Activated CD8-positive, alpha-beta memory T cell treated with anti-CD3 and anti-CD28 coated beads, Interleukin-2, amount 50 U/mL, for 24 hours (primary cell): ENCODE measurements around the gene TAP2.

Source experiments
- DNase-seq: peaks from one replicate; pipeline ENCODE4 v3.0.0-alpha.2; 2020; ENCODE audit errors: extremely low read depth

TAP2 gene

DNA sequence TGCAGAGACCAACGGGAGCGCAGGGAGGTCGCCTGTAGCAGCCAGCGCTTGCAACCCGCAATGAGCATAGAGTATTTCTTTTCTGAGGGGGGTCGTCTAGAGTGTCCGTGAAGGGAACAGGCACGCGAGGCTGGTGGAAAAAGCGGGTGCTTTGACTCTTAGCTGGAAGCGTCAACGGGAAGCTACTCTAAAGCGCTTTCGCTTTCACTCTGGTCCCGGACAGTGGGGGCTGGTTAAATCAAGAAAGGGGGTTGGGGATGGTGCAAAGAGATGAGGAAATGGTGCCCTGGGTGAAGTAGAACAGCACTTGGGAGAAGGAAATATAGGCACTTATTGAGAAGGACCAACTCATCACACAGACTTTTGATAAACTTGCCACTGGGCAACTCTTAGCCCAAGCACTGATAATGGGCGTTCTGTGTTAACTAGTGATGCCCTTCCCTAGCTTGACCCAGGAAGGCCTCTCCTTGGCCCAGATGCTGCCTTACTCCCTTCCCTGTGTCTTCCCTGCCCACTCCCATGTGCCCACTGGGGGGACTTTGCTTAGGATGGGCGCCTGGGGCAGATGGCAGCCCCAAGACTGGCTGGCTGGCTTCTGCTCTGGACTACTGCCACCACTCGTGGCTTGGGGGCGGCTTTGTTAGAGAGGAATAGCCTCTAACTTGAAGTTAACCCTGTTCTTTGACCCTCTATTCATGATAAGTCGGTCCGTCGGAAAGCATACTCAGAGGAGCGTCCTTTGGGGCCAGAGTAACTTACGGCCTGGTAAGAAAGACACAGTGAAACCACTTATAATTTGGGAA lies 16.0 kb upstream of the TAP2 start:
- no peak for DNase-seq

GRCh38 chr6:32853541-32854375 lies 15.2 kb upstream of the TAP2 start, which contains the start of the genes PSMB9 and TAP1:
Gene PSMB9 (plus strand): TSS chr6:32854192. CDS start chr6:32854230, 38 bp downstream.
Gene TAP1 (minus strand): TSS chr6:32853704. CDS start chr6:32853636, 68 bp downstream.
- DNase-seq = peak; percentile 88

- no peak for DNase-seq
These were observed 14.5 kb upstream of the TAP2 start for GRCh38 chr6:32852844-32853540.

DNA sequence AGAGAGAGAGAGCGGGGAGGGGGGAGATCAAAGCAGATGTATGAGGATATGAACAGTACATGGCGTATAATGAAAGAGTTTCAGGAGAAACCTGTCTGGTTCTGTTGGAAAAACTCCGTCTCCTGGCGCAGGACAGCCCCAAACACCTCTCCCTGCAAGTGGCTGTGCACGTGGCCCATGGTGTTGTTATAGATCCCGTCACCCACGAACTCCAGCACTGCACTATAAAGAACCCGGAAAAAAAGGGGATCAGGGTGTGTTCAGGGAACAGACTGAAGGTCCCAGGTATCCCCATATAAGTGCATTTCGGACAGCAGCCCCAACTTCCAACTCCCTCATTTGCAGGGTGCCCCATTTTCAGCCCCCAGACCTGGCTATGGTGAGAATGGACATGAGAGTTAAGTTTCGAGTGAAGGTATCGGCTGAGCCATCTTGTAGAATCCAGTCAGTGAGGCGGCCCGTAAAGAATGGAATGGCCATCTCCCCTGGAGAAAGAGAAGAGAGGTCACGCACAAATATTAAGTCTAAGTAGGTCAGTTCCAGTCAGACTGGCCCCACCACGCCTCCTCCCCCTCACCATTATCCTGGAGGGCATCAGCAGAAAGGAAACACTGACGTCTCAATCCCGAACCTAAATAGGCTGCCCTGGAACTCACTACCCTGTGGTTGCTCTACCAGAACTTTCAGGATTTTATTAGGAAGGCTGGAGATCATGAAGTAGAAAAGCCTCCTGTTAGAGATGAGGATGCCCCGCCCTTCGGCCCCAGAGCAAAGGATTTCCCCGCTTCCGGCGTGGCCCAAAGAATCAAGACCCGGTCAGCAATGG lies 13.7 kb upstream of the TAP2 start:
- DNase-seq = no peak

DNA sequence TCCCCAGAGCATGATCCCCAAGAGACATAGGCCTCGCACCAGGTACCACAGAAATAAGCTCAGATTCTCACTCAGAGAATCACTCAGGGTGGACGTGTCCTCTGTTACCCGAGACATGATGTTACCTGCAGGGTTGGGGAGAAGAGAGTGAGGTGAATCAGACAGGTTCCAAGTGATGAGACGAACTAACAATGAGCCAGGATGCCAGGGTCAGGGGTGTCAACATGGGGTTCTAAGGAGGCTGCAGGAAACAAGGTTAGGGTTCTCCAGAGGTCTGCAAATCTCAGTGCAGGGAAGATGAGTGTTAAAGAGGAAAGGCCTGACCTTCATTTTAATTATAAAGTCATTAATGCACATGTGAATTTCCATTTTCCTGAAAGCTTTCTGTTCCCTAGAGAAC lies 12.5 kb upstream of the TAP2 start:
- no peak for DNase-seq

- DNase-seq = no peak
These were observed 10.6 kb upstream of the TAP2 start for GRCh38 chr6:32849126-32849525.

DNA sequence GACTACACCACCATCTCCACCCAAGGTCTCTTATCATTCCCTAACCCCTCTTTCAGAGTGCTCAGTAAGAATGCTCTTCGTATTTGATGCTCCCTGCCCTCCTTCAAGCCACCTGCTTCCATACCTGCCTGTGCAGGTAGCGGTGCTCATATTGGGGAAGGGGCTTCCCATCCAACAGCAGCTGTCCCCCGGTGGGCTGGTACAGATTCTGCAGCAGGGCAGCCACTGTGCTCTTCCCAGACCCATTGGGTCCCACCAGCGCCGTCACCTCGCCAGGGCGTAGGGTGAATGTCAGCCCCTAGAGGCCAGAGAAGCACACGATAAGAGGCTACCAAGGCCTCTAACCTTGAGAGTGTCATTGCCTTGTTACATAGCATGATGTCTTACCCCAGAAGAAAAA lies 9.3 kb upstream of the TAP2 start:
- no peak for DNase-seq

GRCh38 chr6:32847004-32847403 lies 8.5 kb upstream of the TAP2 start:
- no peak for DNase-seq

DNA sequence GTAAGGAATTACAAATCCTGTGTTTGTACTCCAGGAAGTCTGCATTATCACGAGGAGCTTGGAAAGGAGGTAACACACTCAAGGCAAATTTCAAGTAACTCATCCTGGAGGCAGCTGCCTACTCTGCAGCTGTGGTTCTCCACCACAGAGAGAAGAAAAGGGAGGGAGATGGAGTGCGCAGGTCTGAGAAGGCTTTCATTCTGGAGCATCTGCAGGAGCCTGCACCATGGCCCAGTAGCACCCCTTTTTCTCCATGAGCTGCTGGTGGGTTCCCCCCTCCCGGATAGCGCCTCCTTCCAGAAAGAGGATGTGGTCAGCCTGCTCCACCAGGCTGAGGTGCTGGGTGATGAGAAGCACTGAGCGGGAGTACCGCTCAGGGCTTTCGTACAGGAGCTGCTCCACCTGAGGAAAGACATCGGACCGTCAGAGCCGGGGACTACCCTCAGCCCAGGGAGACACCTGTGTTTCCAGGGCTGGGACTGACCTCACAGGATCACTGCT lies 6.9 kb upstream of the TAP2 start:
- DNase-seq = no peak

DNA sequence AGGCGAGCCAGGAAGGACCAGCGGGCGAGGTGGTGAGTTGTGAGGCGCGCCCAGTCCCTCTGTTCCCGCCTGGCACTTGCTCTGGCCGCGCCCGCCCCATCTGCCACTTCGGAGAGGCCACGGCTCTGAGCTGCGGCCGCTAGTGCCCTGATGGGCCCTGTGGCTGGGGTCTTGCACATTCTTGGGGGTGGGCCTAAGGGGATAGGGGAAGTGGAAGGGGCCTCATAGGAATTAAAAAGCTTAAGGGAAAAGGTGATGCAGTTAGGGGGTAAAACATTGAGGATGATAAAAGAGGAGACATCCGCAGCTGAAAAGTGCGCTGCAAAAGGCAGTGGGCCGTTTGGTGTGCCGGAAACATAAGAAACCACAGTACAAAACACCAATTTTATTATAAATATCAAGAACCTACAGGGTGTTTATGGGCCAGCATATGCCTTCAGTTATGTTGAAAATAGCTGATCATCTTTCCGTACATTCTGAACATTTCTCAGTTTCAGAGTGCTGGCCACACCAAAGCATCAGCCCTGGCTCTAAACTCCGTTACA lies 6.4 kb upstream of the TAP2 start:
- DNase-seq = no peak

- DNase-seq = peak; percentile 99
These were observed 5.7 kb upstream of the TAP2 start, which contains the start of gene PSMB8 for GRCh38 chr6:32843979-32844838. Gene PSMB8 (minus strand): TSS chr6:32844047. CDS start chr6:32843996, 51 bp downstream.

GRCh38 chr6:32843331-32843978 lies 4.9 kb upstream of the TAP2 start:
- DNase-seq = no peak

DNA sequence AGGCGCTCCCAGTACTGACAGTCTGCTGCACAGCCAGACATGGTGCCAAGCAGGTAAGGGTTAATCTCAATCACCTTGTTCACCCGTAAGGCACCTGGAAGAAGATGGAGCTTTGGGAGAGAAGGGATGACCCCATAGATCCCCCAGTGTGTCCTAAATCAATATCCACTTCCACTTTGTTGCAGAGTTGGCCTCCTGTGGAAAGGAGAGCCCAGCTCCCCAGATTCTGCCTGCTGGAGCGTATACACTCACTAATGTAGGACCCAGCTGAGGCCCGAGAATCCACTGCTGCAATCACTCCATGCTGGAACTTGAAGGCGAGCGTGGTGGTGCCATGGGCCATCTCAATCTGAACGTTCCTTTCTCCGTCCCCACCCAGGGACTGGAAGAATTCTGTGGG lies 4.2 kb upstream of the TAP2 start:
- DNase-seq = no peak

DNA sequence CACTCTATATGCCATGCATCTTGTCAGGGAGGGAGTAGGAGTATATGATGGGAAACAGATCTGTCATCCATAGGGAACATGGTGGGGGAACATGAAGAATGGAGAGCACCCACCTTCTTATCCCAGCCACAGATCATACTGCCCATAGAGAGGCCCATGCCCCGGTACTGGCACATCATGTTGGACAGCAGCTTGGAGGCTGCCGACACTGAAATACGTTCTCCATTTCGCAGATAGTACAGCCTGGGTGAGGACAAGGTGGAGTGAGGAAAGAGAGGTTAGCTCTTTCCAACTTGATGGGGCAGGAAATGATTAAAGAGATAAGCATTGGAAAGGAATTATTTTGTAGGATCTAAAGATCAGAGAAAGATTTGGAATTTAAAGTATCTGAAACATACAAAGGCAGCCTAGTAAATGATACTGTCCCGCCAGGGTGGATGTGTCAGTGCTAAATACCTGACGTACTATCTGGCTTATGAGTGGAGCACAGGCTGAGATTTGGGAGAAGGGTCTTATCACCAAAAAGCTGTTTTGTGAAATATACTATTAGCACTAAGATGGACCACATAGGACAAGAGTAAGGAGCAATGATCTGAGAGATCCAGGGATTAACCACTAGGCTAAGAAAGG lies 3.6 kb upstream of the TAP2 start:
- no peak for DNase-seq

GRCh38 chr6:32840604-32841246 lies 2.2 kb upstream of the TAP2 start:
- no peak for DNase-seq

GRCh38 chr6:32839356-32839755 lies 817 bp upstream of the TAP2 start:
- DNase-seq = no peak

DNA sequence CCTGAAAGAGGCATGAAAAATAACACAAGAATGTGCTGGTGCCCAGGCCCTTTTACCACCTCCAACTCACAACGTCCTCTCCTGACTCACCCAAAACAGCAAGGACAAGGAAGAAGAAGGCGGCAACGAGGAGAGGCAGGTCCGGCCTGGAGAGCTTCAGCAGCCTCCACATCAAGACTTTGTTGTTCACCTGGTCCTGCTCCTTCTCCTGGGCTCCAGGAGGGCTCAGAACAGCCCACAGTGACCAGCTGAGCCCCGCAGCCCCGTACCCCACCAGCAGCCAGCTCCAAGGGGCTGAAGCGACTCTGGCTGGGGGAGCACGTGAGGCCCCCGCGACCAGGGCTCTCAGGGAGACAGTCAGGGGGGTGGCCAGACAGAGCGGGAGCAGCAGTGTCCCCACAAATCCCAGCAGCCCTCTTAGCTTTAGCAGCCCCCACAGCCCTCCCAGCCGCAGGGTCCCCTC lies 857 bp downstream of the TAP2 start:
- no peak for DNase-seq

DNA sequence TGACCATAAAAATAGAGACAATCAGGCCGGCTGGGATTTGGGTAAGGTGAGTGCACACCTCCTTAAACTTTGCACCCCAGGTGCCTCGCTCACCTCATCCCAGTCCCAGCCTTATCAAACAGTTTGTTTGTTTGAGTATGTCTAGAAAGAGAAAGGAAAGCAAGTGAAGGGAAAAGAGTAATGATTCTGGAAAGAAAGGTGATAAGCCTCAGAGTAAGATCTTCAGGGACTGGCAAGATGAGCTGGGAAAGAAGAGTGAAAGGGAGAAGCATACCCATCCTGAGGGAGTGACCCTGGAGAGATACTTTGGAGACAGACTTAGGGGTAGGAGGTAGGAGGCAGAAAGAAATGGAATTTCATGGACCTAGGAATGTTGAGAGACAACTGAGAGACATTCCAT lies 1.7 kb downstream of the TAP2 start:
- no peak for DNase-seq
